ENCODE measurements around the gene SNAP47. TPM values are rescaled to one million over a fixed set of nuclear protein-coding genes. Genes with fewer than 3 reads are reported as not detected.

SNAP47 gene
- total and polyA plus RNA-seq, 2 of the 4 experiments (the other 2 are of a cell fraction): 39.4 to 72.9 TPM

GRCh38 chr1:227797625-227798024, 62.4 kb downstream of the SNAP47 start:
- H4K20me1 ChIP-seq (ENCODE audit: insufficient read depth, low read length): no peaks in the 10 kb centered on the region
- no peak overlapping the region for H3K4me2 ChIP-seq (ENCODE audit: low read depth, low read length)
- H3K23ac ChIP-seq (ENCODE audit: low read depth, low read length): no peak overlapping the region
- H2AFZ ChIP-seq (replicated peaks; ENCODE audit: low read length, poor library complexity): no peak overlapping the region
- no peak for ATAC-seq (ENCODE audit: low read depth)
- H2BK120ac ChIP-seq (ENCODE audit: low read depth, low read length): no peak overlapping the region
- peaks cover 8% of the 10 kb centered on the region; the same call in 1 of the 2 replicates for H3K9me1 ChIP-seq (ENCODE audit: insufficient read depth, low read length)
- no peak overlapping the region for H2BK20ac ChIP-seq (ENCODE audit: low read depth, low read length)
- no peaks in the 10 kb centered on the region for H3K79me1 ChIP-seq (ENCODE audit: low read depth in 1 of 2, low read length in 2 of 2)
- no peak overlapping the region for H3K27ac ChIP-seq (ENCODE audit: insufficient read depth, low read length)
- H3K14ac ChIP-seq (replicated peaks; ENCODE audit: low read depth, low read length): no peak overlapping the region
- 83% methylated on average over 1 of the region's 3 CpGs; no CpG with 5 or more reads in 1 of the 2 experiments for WGBS, 2 experiments (ENCODE audit: extremely low coverage in 2 of 2, insufficient read length in 1 of 2)
- H4K8ac ChIP-seq (ENCODE audit: low read depth in 2 of 2, low read length in 2 of 2): no peak overlapping the region
- TF ChIP-seq CEBPB (IDR thresholded peaks at IDR 0.05; ENCODE audit: low read depth, low read length): no peak
- no peak for TF ChIP-seq MXI1 (IDR thresholded peaks at IDR 0.05; ENCODE audit: borderline replicate concordance, low read depth, low read length)
- TF ChIP-seq ELK1 (IDR thresholded peaks at IDR 0.05; ENCODE audit: borderline replicate concordance, low read depth, low read length): no peak
- TF ChIP-seq POLR2A (IDR thresholded peaks at IDR 0.05; ENCODE audit: low read depth, low read length): no peak
- TF ChIP-seq RFX5 (IDR thresholded peaks at IDR 0.05; ENCODE audit: low read depth, low read length): no peak
- TF ChIP-seq RCOR1 (IDR thresholded peaks at IDR 0.05; ENCODE audit: insufficient replicate concordance, low read length): no peak
- no peak for TF ChIP-seq CHD1 (IDR thresholded peaks at IDR 0.05; ENCODE audit: low read depth, low read length)
- no peak for TF ChIP-seq CTCF (conservative IDR thresholded peaks at IDR 0.05; ENCODE audit: low read depth, low read length)
- no peak for TF ChIP-seq MAZ (IDR thresholded peaks at IDR 0.05; ENCODE audit: borderline replicate concordance, low read depth, low read length)
- TF ChIP-seq RAD21 (IDR thresholded peaks at IDR 0.05; ENCODE audit: low read length): no peak
- no peak for TF ChIP-seq BHLHE40 (IDR thresholded peaks at IDR 0.05; ENCODE audit: low read depth, low read length)
- TF ChIP-seq USF2 (IDR thresholded peaks at IDR 0.05; ENCODE audit: low read depth, low read length): no peak
- TF ChIP-seq FOS (IDR thresholded peaks at IDR 0.05; ENCODE audit: low read depth, low read length): no peak
- no peak for TF ChIP-seq SMC3 (IDR thresholded peaks at IDR 0.05; ENCODE audit: low read depth, low read length)
- CTCF ChIA-PET: no interaction called here
- intact Hi-C loops (cut with micrococcal nuclease) (no loop called here), dilution Hi-C loops (cut with HindIII; ENCODE audit: low sequenced_read_pairs, unreplicated experiment) (no loop called here), in situ Hi-C loops (cut with MboI; ENCODE audit: low sequenced_read_pairs) (no loop called here)
- H3K36me3 ChIP-seq (ENCODE audit: control insufficient read depth, insufficient read depth, low read length): no peaks in the 10 kb centered on the region
- no peak overlapping the region for H4K91ac ChIP-seq (ENCODE audit: insufficient read depth, low read depth, low read length)
- H3K9ac ChIP-seq (ENCODE audit: low read depth, low read length): no peak overlapping the region
- no peak overlapping the region for H3K4ac ChIP-seq (ENCODE audit: low read depth, low read length)
- no peak overlapping the region for H3K4me3 ChIP-seq (ENCODE audit: insufficient read depth, low read depth, low read length)
- no peak for DNase-seq
- H3K9me3 ChIP-seq (ENCODE audit: control insufficient read depth, insufficient read depth, low read length): no peaks in the 10 kb centered on the region
- H2BK5ac ChIP-seq (ENCODE audit: low read depth, low read length, poor library complexity, severe bottlenecking): no peak overlapping the region
- no TSS peak for BruUV-seq (replicated peaks)
- POLR2A ChIA-PET (ENCODE audit: unreplicated experiment): no interaction called here
- no peak overlapping the region for H3K56ac ChIP-seq (ENCODE audit: extremely low read depth, insufficient read depth, low read length)
- no peak overlapping the region for H4K5ac ChIP-seq (ENCODE audit: low read depth, low read length)
- peaks cover 17% of the 10 kb centered on the region for H3K4me1 ChIP-seq (ENCODE audit: control insufficient read depth, insufficient read depth, low read length)
- no peak overlapping the region for H2AK9ac ChIP-seq (replicated peaks; ENCODE audit: low read depth, low read length, poor library complexity)
- H3K27me3 ChIP-seq (ENCODE audit: control insufficient read depth, insufficient read depth, low read length): peaks cover 13% of the 10 kb centered on the region
- H3K18ac ChIP-seq (ENCODE audit: low read depth, low read length): no peak overlapping the region
- no peak overlapping the region for H2BK15ac ChIP-seq (ENCODE audit: low read depth, low read length)
- no peak overlapping the region for H2AK5ac ChIP-seq (ENCODE audit: low read depth, low read length)

All from IMR-90 (cell line).